Measurements from ENCODE around the gene TM7SF3. TPM values are rescaled to one million over a fixed set of nuclear protein-coding genes. Genes with fewer than 3 reads are reported as not detected.

Gene TM7SF3
- total and polyA plus RNA-seq, 2 donors from 2014 or later = 63.1 to 70.1 TPM

DNA sequence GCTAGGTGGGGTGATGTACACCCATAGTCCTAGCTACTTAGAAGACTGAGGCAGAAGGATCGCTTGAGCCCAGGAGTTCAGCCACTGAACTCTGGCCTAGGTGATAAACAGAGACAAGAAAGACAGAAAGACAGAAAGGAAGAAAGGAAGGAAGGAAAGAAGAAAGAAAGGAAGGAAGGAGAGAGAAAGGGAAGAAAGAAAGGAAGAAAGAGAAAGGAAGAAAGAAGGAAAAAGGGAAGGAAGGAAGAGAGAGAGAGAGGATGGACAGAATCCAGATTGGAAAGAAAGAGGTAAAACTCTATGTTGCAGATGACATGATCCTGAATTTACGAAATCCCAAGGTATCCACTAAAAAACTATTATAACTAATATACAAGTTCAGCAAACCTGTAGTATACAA lies 84.6 kb downstream of the TM7SF3 start:
- no peak for DNase-seq
- H3K9ac ChIP-seq (ENCODE audit: low read length in 3 of 3) = no peak overlapping the region
- no peaks in the 10 kb centered on the region for H3K9me3 ChIP-seq (ENCODE audit: control insufficient read depth in 2 of 3, insufficient read depth in 1 of 3, low read length in 3 of 3)
- intact Hi-C loops (cut with DNase I) = no loop called here
- no peaks in the 10 kb centered on the region for H3K4me1 ChIP-seq (ENCODE audit: control insufficient read depth in 2 of 3, insufficient read depth in 2 of 3, low read depth in 1 of 3, low read length in 3 of 3)
- TF ChIP-seq, protein P1, sequence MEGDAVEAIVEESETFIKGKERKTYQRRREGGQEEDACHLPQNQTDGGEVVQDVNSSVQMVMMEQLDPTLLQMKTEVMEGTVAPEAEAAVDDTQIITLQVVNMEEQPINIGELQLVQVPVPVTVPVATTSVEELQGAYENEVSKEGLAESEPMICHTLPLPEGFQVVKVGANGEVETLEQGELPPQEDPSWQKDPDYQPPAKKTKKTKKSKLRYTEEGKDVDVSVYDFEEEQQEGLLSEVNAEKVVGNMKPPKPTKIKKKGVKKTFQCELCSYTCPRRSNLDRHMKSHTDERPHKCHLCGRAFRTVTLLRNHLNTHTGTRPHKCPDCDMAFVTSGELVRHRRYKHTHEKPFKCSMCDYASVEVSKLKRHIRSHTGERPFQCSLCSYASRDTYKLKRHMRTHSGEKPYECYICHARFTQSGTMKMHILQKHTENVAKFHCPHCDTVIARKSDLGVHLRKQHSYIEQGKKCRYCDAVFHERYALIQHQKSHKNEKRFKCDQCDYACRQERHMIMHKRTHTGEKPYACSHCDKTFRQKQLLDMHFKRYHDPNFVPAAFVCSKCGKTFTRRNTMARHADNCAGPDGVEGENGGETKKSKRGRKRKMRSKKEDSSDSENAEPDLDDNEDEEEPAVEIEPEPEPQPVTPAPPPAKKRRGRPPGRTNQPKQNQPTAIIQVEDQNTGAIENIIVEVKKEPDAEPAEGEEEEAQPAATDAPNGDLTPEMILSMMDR (IDR thresholded peaks at IDR 0.05; ENCODE audit: borderline replicate concordance, extremely low read depth, insufficient read depth) = no peak
- H3K36me3 ChIP-seq (ENCODE audit: control insufficient read depth in 2 of 3, insufficient read depth in 3 of 3, low read length in 3 of 3) = peaks cover 5 to 10% (median 7%) of the 10 kb centered on the region in 3 donors
- H3K4me3 ChIP-seq (ENCODE audit: low read length in 3 of 3) = no peak overlapping the region
- no peak for FAIRE-seq
- H3K27ac ChIP-seq (ENCODE audit: low read depth in 2 of 2, low read length in 2 of 2) = no peak overlapping the region
- no peaks in the 10 kb centered on the region for H3K27me3 ChIP-seq (ENCODE audit: control insufficient read depth, insufficient read depth, low read length)

GRCh38 chr12:26928661-26929060 lies 85.5 kb downstream of the TM7SF3 start:
- H3K9ac ChIP-seq (ENCODE audit: low read length in 3 of 3) = no peak overlapping the region
- H3K4me1 ChIP-seq (ENCODE audit: control insufficient read depth in 2 of 3, insufficient read depth in 2 of 3, low read depth in 1 of 3, low read length in 3 of 3) = no peaks in the 10 kb centered on the region
- FAIRE-seq (no peak), DNase-seq (no peak)
- H3K27ac ChIP-seq (ENCODE audit: low read depth in 2 of 2, low read length in 2 of 2) = no peak overlapping the region
- H3K27me3 ChIP-seq (ENCODE audit: control insufficient read depth, insufficient read depth, low read length) = no peaks in the 10 kb centered on the region
- no peak overlapping the region for H3K4me3 ChIP-seq (ENCODE audit: low read length in 3 of 3)
- intact Hi-C loops (cut with DNase I) = no loop called here
- TF ChIP-seq, protein P1 (IDR thresholded peaks at IDR 0.05; ENCODE audit: borderline replicate concordance, extremely low read depth, insufficient read depth) = no peak
- H3K9me3 ChIP-seq (ENCODE audit: control insufficient read depth in 2 of 3, insufficient read depth in 1 of 3, low read length in 3 of 3) = no peaks in the 10 kb centered on the region
- peaks cover 5 to 10% (median 7%) of the 10 kb centered on the region in 3 donors for H3K36me3 ChIP-seq (ENCODE audit: control insufficient read depth in 2 of 3, insufficient read depth in 3 of 3, low read length in 3 of 3)

Other genes with a start within 250 kb of the TM7SF3 start
- gene ITPR2, start 181.2 kb downstream of the TM7SF3 start, total RNA-seq = 56.9 TPM
- 5.7 TPM for gene ITPR2, start 181.2 kb downstream of the TM7SF3 start, polyA plus RNA-seq (ENCODE audit: insufficient read depth, low read depth, low replicate concordance)
- gene INTS13, start 76.4 kb downstream of the TM7SF3 start, total RNA-seq = 11.6 TPM
- gene INTS13, start 76.4 kb downstream of the TM7SF3 start, polyA plus RNA-seq (ENCODE audit: insufficient read depth, low read depth, low replicate concordance) = 17.2 TPM
- 47.1 TPM for gene FGFR1OP2, start 75.9 kb downstream of the TM7SF3 start, total RNA-seq
- gene FGFR1OP2, start 75.9 kb downstream of the TM7SF3 start, polyA plus RNA-seq (ENCODE audit: insufficient read depth, low read depth, low replicate concordance) = 28.6 TPM
- 57.1 TPM for gene MED21, start 8.2 kb upstream of the TM7SF3 start, total RNA-seq
- gene MED21, start 8.2 kb upstream of the TM7SF3 start, polyA plus RNA-seq (ENCODE audit: insufficient read depth, low read depth, low replicate concordance) = 39.5 TPM
- gene C12orf71, start 68.2 kb upstream of the TM7SF3 start, total RNA-seq = not detected
- not detected for gene C12orf71, start 68.2 kb upstream of the TM7SF3 start, polyA plus RNA-seq (ENCODE audit: insufficient read depth, low read depth, low replicate concordance)
- gene STK38L, start 229.9 kb upstream of the TM7SF3 start, total RNA-seq = 43.6 TPM
- 5.2 TPM for gene STK38L, start 229.9 kb upstream of the TM7SF3 start, polyA plus RNA-seq (ENCODE audit: insufficient read depth, low read depth, low replicate concordance)

All from kidney (tissue), 14 donors.